GM23248 (cell line): ENCODE data around the gene MGMT.

Source experiments
- EZH2 ChIP-seq: fragments of 200-600 bp; sonication (generic); IDR thresholded peaks from 2 replicates; pipeline ENCODE4 v1.6.1; 2018; ENCODE audit warnings: antibody characterized with exemption, mild to moderate bottlenecking; ENCODE audit not compliant: insufficient read depth, poor library complexity, severe bottlenecking
- EZH2phosphoT487 ChIP-seq: fragments of 200-600 bp; sonication (generic); IDR thresholded peaks from 2 replicates; pipeline ENCODE4 v1.6.1; 2018; ENCODE audit warnings: antibody characterized with exemption, moderate library complexity, mild to moderate bottlenecking, low read depth; ENCODE audit not compliant: insufficient read depth

DNA sequence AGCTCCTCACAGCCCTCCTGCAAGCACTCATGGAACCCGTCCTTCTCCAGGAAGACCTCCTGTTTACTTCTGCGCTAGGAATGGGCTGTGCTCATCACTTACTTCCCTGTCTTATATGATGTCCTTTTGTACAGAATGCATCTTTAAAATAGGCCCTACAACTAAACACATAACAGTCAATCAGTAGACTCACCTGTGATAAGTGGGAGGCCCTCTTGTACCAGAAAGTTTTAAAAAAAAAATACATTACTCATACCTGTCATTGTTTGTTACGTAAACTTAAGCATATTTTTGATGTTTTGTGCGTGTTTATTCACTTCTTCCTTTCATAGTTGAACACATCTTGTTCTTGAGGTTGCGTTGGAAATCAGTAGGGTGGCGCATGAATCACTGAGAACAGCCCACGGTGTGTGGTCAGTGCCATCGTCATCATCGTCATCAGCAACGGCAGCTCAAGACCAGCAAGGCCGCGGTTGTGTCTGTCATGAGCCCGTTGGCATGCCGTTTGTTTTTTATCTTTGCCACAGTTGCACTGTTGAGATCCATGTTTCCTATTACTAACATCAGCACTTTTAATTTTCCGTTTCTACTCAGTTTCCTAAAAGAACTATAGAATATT lies 232.8 kb downstream of the MGMT start:
- TF ChIP-seq EZH2 (no peak), EZH2phosphoT487 (no peak)
